GM19239 (cell line): ENCODE measurements around the gene WDR33.
"Not testable (repeated sequence)": the region's sequence is repeated elsewhere in the genome, so short reads cannot be mapped to it uniquely, and the experiment has no call there.

ENCODE experiments used
- DNase-seq: peaks from one replicate; pipeline ENCODE4 v3.0.0; 2011; ENCODE audit warnings: low spot score; ENCODE audit not compliant: insufficient read length
- FAIRE-seq: peaks from 2 replicates; lab custom pipeline; 2011; peaks lifted over from hg19 to GRCh38; lab: Jason Lieb, UNC

The WDR33 gene

DNA sequence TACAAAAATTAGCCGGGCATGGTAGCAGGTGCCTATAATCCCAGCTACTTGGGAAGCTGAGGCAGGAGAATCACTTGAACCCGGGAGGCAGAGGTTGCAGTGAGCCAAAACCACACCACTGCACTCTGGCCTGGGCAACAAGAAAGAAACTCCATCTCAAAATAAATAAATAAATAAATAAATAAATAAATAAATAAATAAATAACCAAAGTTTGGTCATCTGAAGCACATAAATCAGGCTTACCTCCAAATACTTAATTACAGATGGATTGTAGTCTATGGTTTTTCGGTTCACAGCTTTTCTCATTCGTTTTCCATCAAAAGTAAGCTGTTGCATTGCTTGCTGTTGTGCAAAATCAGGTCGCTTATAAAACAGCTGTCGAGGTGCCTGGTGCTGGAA lies 40.4 kb downstream of the WDR33 start:
- FAIRE-seq, DNase-seq: not testable (repeated sequence)

DNA sequence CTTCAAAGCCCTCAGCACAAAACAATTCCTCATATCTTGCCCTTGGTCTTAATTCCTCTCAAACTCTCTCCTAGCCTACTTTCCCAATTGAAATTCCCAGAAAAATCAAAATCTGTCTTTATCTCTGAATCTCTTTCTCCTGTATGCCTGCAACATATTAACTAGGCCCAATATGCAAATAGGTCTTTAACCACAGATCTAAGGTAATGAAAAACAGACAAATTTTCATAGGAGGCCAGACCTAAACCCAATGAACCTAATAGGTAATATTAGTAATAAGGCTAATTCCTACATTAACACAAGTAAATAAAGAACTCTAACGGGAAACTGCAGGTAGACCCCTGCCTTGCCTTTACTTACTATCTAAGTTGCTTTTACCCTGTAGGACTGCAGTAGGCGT lies 41.4 kb downstream of the WDR33 start:
- DNase-seq, result no peak
- peak; percentile 51 for FAIRE-seq

DNA sequence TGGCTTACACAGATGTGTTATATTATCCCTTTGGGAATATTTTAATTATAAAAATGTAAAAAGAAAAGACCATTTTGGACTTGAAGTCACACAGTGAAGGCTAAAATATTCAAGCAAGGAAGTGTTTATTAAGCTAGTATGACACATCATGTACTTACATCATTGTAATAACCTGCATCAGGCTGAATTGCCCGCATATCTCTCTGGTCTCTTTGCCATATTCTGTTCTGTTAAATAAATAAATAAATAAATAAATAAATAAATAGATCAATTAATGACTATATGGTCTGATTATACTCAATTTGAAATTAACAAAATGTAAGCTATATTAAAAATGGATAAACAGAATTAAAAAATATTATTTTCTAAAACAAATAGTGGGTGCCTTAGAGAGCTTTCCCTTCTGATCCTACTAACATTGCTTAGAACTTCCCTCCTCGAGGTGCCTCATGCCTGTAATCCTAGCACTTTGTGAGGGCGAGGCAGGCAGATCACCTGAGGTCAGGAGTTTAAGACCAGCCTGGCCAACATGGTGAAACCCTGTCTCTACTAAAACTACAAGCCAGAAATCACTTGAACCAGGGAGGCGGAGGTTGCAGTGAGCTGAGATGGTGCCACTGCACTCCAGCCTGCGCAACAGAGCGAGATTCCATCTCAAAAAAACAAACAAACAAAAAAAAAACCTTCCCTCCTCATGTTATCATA lies 42.0 kb downstream of the WDR33 start:
- DNase-seq (no peak), FAIRE-seq (peak; percentile 4)

DNA sequence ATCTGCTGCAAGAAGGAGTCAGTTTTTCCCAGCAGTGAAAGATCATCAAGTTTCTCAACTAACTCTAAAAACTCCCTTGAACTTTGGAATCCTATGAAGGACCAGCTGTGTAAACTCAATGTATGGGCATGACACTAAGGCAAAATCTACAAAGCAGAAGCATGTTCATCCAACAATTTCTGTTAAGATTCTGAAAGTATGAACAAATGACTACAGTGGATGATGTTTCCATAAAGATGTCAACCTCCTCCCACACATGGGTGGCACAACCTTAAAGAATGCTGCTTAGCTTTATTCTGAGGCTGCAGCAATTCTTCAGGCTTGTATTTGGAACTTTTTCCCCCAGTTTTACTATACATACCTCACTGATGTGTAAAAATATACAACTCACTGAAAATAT lies 47.2 kb downstream of the WDR33 start:
- DNase-seq (no peak), FAIRE-seq (no peak)

GRCh38 chr2:127762846-127763245 lies 48.1 kb downstream of the WDR33 start:
- DNase-seq, result no peak
- no peak for FAIRE-seq

DNA sequence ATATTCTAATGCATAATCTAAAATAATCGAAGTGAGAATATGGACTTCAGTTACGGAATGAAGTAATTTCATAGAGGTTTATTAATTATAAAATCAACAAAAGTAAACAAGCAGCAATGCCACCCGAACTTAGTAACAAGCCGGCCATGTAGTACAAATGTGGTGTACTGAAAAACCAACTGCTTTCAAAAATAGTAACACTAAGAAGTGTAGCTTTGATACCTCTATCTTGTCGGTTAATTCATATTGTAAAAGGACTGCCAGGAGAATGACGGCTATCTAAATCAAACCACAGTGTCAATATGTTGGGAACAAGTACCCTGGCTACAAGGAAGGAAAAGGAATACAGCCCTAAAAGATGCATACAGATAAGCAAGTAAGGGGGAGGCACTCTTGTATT lies 48.5 kb downstream of the WDR33 start:
- FAIRE-seq, result no peak
- no peak for DNase-seq

DNA sequence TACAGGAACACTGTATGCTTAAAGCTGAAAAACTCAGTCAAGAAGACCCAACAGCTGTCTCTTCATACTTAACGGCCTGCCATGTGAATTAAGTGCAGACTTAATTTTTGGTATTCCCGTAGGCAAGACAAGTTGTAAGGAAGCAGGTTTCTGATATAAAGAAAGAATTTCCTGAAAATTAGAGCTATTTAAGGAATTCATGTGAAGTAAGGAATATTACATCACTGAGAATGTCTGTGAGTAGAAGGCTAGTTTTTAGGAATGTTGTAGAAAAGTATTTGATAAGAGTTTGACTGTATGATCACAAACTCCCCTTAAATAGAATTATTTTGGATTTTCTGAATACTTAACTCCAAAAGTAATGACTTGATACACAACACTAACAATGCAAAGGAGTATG lies 51.0 kb downstream of the WDR33 start:
- DNase-seq (no peak), FAIRE-seq (no peak)

- FAIRE-seq, result no peak
- no peak for DNase-seq
Measured at GRCh38 chr2:127754186-127754585, 56.8 kb downstream of the WDR33 start.

DNA sequence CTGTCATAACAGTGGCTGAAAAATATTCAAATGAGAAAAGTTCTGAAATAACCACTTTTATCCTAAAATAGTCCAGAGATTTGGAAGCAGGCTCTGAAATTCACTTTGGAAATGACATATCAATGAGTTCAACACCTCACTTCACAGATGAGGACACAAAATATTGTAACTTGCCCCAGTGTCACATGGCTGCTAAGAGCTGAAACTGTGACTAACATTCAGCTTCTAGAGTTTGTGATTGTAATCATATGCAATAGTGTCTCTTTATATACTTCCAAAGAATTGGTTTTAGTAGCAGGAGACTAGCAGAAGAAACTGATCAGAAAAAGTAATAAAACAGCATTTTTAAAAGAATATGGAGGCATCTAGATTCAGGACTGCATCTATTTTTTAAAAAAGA lies 57.6 kb downstream of the WDR33 start:
- DNase-seq, result no peak
- FAIRE-seq, result no peak

- DNase-seq, result peak; percentile 50
Measured at GRCh38 chr2:127749537-127749936, 61.4 kb downstream of the WDR33 start.

GRCh38 chr2:127747621-127748020 lies 63.4 kb downstream of the WDR33 start:
- DNase-seq, result no peak

More at GRCh38 chr2:127749537-127749936, 61.4 kb downstream of the WDR33 start:
- FAIRE-seq, result peak; percentile 94

GRCh38 chr2:127743477-127744026 lies 67.4 kb downstream of the WDR33 start:
- DNase-seq, result no peak
- FAIRE-seq, result peak; percentile 42

More at GRCh38 chr2:127747621-127748020, 63.4 kb downstream of the WDR33 start:
- no peak for FAIRE-seq

- FAIRE-seq (no peak), DNase-seq (no peak)
Measured at GRCh38 chr2:127740665-127741288, 70.2 kb downstream of the WDR33 start.

DNA sequence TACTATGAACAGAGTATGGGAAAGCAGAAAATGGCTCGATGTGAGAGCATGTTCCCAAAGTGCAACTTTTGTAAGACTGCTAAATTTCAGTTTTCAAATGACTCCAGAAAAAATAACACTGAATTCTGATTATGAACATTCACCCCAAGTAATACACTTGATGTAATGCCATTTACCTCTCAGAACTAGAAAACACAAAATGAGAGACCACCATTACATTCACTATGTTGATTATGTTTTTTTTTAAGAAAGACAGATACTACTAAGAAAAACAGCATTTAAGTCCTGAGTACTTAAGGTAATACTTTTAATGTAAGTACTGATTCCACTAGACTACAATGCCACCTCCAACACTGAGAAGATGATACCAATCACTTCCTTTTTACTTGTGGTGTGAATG lies 71.2 kb downstream of the WDR33 start:
- FAIRE-seq, result peak; percentile 60
- DNase-seq, result no peak

GRCh38 chr2:127737892-127738291 lies 73.1 kb downstream of the WDR33 start:
- FAIRE-seq, result peak; percentile 71
- DNase-seq, result no peak

DNA sequence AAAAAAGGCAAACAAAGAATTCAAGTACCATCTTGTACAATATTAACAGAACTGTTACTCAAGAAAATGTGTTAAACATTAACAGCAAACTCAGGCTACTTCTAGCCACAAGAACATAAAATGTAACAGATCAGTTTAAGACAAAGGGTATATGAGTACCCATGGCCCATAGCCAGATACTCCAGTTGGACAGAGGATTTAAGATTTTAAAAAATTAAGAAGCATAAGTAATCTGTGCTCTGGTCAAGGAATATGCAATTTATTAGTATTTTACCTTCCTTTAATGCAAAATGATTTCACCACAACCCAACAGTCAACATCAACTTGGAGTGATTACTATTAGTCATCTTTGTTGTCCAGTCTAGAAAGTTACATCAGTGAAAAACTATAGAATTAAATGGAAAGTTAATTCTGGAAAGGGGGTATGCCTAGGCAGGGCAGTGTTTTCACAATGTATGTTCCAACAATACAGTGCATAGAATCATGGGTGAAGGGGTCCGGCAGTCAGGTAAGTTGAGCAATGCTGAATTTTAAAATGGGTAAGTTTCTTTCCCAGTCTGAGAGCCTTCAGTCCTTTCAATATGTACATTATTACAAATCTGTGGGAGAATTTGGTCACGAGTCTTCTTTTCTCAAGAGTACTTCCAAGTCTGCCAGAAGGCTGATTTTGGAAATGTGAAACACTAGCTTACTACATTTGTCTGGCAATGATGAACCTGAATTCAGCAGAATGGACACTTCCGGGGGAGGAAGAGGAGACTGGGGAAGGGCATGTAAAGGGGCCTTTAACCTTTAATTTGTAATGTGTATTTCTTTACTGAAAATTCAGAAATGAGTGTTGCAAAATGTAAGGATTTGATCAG lies 75.2 kb downstream of the WDR33 start:
- DNase-seq (peak; percentile 17), FAIRE-seq (peak; percentile 82)

DNA sequence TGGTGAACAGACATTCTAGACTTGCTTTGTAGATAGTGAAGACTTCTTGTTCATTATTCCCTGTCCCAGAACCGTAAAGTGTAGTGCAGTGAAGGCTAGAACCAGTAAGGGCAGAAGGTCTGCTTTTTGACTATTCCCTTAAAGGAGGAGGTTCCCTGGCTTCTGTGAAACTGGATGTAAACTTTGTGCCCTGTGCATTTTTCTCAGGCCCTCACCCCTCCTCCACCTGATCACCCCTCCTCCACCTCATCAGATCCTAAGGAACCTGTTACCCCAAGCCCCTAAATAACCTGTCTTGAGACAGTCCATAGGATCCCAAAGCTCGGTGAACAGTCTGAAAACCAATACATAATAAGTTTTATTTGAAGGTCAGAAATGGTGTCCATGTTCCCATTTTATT lies 75.9 kb downstream of the WDR33 start:
- DNase-seq (no peak), FAIRE-seq (no peak)

DNA sequence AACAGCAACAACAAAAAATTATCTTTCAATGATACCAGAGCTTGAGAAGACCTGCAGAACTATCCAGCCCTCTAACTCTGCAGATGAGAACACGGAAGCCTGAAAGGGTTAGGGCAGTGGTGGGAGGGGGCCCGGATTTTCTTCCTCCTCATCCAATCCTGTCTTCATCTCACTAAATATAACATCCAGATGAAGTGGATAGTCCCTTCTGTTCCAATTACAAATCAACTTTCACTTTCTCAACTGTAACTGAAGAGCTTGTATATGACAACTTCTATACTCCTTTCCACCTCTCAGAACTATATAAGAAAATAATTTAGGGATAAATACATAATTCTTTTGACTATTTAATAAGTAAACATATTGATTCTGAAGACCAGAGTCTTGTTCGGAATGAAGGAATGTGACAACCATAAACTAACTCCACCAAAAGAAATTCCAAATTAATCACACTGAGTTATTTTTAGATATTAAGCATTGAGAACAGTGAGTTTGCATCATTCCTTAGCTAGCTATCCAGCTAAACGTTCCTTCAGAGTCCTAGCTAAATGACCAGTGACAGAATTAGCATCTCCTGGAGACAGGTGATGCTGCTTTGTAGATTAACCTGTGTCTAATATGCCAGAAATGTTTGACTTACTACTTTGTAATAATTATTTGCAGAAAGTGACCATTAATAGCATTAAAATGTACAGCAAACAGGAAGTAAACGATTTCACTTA lies 77.0 kb downstream of the WDR33 start:
- DNase-seq, result no peak
- FAIRE-seq, result no peak

DNA sequence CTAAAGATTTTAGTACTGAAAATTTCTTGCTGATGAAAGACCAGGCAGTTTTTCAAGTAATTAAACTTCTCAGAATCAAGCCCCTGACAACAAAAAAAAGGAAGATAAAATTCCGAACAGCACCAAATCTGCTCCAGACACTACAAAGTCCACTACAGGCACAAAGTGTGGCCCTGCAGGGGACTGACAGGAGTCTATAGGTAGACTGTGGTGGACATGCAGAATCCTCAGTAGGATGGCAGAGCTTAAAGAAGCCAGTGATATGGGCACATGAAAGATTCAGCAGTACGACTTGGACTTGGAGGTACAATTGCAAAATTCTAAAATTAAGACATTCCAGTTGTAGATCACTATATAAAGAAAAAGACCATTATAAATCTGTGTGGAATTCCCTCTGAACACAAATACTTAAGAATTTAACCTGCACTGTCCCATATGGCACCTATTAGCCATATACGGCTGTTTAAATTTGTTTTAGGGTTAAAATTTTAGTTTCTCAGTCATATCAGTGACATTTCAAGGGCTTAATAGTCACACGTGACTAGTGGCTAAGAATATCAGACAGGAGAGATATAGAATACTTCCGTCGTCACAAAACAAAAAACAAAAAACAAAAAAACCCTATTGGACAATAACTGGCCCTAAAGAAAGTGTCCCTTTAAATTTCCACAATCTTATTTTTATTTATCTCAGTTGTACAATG lies 77.7 kb downstream of the WDR33 start:
- no peak for DNase-seq
- peak; percentile 48 for FAIRE-seq
